ENCODE results near the gene OR2M3. TPM values are rescaled to one million over a fixed set of nuclear protein-coding genes. Genes with fewer than 3 reads are reported as not detected.
A peak's percentile ranks its signal among the peaks of the same experiment; 100 is the strongest.
"Not testable (repeated sequence)": the region's sequence is repeated elsewhere in the genome, so short reads cannot be mapped to it uniquely, and the experiment has no call there.

Gene OR2M3
- not detected for total RNA-seq
- long read RNA-seq: 0 reads

DNA sequence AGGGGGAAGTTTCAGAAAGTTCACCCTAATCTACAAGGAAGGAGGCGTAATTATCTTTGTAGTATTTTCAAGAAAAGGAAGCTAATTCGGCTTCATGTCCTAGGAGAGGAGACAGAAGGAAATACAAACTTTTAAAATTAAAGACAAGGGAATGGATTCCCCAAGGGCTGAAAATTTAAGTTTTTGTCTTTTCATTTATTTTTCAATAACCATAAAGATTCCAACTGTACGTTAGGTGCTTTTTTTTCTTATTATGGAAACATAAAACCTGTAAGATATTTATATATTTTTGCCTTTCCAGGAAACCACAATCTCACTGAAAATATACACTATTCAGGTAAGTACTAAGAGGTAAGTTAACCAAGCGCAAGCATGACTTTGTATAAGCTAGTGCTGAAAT lies at the start of gene OR2M3:
Gene OR2M3 (plus strand): TSS at position 301 of the 400 bp plus-strand sequence. CDS start 5,803 bp downstream, outside the sequence.
- intact Hi-C loops (cut with DNase I): no loop called here
- DNase-seq (ENCODE audit: missing footprints): no peak
- ATAC-seq: no peak

GRCh38 chr1:248152056-248152827 lies 44.8 kb upstream of the OR2M3 start:
- no peak for DNase-seq (ENCODE audit: missing footprints)
- intact Hi-C loops (cut with DNase I): no loop called here
- no peak for ATAC-seq

- no peak for DNase-seq (ENCODE audit: missing footprints)
- no peak for ATAC-seq
- intact Hi-C loops (cut with DNase I): no loop called here
These were observed 41.1 kb upstream of the OR2M3 start for GRCh38 chr1:248155927-248156326.

DNA sequence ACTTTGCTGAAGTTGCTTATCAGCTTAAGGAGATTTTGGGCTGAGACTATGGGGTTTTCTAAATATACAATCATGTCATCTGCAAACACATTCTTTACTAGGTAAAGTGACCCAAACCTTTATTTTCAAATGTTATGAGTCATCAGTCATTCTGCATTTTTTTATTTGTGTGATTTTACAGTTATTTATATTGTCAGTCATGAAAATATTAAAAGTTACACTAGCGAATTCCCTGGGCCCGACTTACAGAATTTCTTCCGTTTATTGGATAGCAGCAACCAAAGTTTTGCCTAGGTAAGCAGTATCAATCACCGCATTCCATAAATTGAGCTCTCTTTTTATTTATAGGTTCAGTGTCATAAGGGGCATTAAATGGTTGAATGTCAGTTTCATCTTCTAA lies 38.3 kb upstream of the OR2M3 start:
- intact Hi-C loops (cut with DNase I): no loop called here
- DNase-seq (ENCODE audit: missing footprints) (no peak), ATAC-seq (no peak)

- no peak for DNase-seq (ENCODE audit: missing footprints)
- ATAC-seq: no peak
These were observed 33.0 kb upstream of the OR2M3 start for GRCh38 chr1:248164031-248164430.

GRCh38 chr1:248165186-248165585 lies 31.9 kb upstream of the OR2M3 start:
- intact Hi-C loops (cut with DNase I): no loop called here
- no peak for ATAC-seq
- DNase-seq (ENCODE audit: missing footprints): no peak

More at GRCh38 chr1:248164031-248164430, 33.0 kb upstream of the OR2M3 start:
- intact Hi-C loops (cut with DNase I): no loop called here

DNA sequence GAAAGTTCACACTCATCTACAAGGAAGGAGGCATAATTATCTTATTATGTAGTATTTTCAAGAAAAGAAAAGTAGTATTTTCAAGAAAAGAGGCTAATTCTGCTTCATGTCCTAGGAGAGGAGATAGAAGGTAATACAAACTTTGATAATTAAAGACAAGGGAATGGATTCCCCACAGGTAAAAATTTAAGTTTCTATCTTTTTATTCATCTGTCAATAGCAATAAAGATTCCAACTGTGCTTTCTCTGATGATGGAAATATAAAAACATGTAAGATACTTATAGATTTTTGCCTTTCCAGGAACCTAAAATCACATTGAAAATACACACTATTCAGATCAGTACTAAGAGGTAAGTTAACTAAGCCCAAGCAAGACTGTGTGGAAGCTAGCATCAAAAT lies 22.5 kb upstream of the OR2M3 start, which contains the start of gene OR2M2:
Gene OR2M2 (plus strand): TSS at position 301 of the 400 bp plus-strand sequence. CDS start 5,165 bp downstream, outside the sequence.
- intact Hi-C loops (cut with DNase I): no loop called here
- ATAC-seq: no peak
- no peak for DNase-seq (ENCODE audit: missing footprints)

GRCh38 chr1:248183996-248184395 lies 13.1 kb upstream of the OR2M3 start:
- intact Hi-C loops (cut with DNase I): no loop called here
- ATAC-seq (no peak), DNase-seq (ENCODE audit: missing footprints) (no peak)

GRCh38 chr1:248187363-248187762 lies 9.7 kb upstream of the OR2M3 start:
- no peak for DNase-seq (ENCODE audit: missing footprints)
- no peak for ATAC-seq
- intact Hi-C loops (cut with DNase I): no loop called here

- no peak for ATAC-seq
- intact Hi-C loops (cut with DNase I): no loop called here
- DNase-seq (ENCODE audit: missing footprints): no peak
These were observed 8.0 kb upstream of the OR2M3 start for GRCh38 chr1:248189026-248189425.

- intact Hi-C loops (cut with DNase I): no loop called here
- DNase-seq (ENCODE audit: missing footprints) (no peak), ATAC-seq (no peak)
These were observed 2.9 kb upstream of the OR2M3 start for GRCh38 chr1:248194117-248194516.

DNA sequence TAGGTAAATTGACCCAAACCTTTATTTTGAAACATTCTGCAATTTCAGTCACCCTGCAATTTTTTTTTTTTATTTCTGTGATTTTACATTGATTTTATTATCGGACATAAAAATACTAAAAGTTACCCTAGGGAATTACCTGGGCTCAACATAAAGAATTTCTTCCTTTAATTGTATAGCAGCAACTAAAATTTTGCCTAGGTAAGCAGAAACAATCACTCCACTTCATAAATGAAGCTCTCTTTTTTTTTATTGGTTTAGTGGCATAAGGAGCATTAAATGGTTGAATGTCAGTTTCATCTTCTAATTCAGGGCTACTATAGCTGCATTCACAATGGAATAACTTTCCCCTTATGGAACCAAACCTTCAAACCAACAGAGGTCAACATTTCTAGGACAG lies 18.8 kb downstream of the OR2M3 start:
- no peak for DNase-seq (ENCODE audit: missing footprints)
- intact Hi-C loops (cut with DNase I): no loop called here
- ATAC-seq: no peak

GRCh38 chr1:248225537-248225936 lies 28.5 kb downstream of the OR2M3 start:
- ATAC-seq (no peak), DNase-seq (ENCODE audit: missing footprints) (no peak)
- intact Hi-C loops (cut with DNase I): no loop called here

GRCh38 chr1:248229360-248229908 lies 32.4 kb downstream of the OR2M3 start:
- intact Hi-C loops (cut with DNase I): no loop called here
- no peak for DNase-seq (ENCODE audit: missing footprints)
- ATAC-seq: peak; percentile 31

GRCh38 chr1:248231117-248231516 lies 34.1 kb downstream of the OR2M3 start, which contains the start of gene OR2M4:
Gene OR2M4, plus strand, starts transcription at chr1:248231417. Its CDS starts 7,512 bp downstream, at chr1:248238929.
- no peak for ATAC-seq
- intact Hi-C loops (cut with DNase I): no loop called here
- DNase-seq (ENCODE audit: missing footprints): no peak

- DNase-seq (ENCODE audit: missing footprints): peak; percentile 13
- intact Hi-C loops (cut with DNase I): no loop called here
- no peak for ATAC-seq
These were observed 42.4 kb downstream of the OR2M3 start for GRCh38 chr1:248239478-248239877.

- intact Hi-C loops (cut with DNase I): no loop called here
- no peak for ATAC-seq
- peak; percentile 13 for DNase-seq (ENCODE audit: missing footprints)
These were observed 46.1 kb downstream of the OR2M3 start for GRCh38 chr1:248243204-248243603.

GRCh38 chr1:248259309-248259708 lies 62.2 kb downstream of the OR2M3 start:
- ATAC-seq; DNase-seq (ENCODE audit: missing footprints); intact Hi-C loops (cut with DNase I): not testable (repeated sequence)

Measured in Right ventricle myocardium inferior (tissue), 1 donor.